Retina (tissue), 1 donor: ENCODE results near the gene NTM.

Experiments
- DNase-seq: peaks from one replicate; pipeline ENCODE4 v3.0.0-alpha.2; 2016

The NTM gene

DNA sequence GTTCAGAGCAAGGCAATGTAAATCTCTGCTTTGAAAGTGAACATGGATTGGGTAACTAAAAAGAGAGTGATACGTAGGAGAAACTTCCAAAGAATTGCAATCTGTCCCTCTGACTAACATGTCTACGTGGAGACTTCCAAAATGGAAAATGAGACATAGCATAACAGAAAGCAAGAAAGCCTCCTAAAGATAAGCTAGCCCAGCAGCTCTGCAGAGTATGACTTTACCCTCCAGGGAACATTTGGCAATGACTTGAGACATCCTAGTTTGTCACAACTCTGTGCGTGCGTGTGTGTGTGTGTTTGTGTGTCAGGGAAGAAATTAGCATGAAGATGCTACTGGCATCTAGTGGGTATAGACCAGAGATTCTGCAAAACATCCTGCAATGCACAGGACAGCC is 817.4 kb downstream of the NTM start:
- no peak for DNase-seq

- no peak for DNase-seq
Observed at GRCh38 chr11:132196928-132197327, 826.5 kb downstream of the NTM start.

DNA sequence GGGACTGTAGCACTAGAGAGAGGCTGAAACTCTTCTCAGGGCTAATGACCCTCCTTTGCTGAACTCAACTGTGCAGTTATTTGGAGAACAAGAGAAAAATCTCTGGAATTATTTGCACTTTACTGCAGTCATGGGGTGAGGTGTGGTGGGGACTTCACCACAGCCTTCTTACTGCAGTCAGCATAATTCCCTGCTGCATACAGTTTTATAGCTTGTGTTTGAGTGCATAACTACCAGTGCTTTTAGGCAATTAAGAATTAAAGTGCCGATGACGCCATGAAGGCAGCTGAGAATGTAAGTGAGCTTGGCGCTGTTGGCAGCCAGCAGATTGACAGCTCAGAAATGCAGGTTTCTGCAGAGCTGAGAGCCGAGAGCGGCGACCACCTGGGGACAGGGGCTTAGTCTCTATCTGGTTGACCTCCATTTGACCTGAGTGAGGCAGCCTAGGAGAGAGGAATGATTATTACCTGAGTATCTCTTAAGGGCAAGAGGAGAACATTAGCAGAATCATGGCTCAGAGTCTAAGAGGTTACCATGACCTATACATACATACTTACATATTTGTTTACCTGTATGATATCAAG is 830.0 kb downstream of the NTM start:
- DNase-seq, result no peak

GRCh38 chr11:132202621-132203020 is 832.2 kb downstream of the NTM start:
- no peak for DNase-seq

GRCh38 chr11:132205006-132205405 is 834.6 kb downstream of the NTM start:
- DNase-seq, result no peak

GRCh38 chr11:132205496-132205895 is 835.1 kb downstream of the NTM start:
- no peak for DNase-seq

DNA sequence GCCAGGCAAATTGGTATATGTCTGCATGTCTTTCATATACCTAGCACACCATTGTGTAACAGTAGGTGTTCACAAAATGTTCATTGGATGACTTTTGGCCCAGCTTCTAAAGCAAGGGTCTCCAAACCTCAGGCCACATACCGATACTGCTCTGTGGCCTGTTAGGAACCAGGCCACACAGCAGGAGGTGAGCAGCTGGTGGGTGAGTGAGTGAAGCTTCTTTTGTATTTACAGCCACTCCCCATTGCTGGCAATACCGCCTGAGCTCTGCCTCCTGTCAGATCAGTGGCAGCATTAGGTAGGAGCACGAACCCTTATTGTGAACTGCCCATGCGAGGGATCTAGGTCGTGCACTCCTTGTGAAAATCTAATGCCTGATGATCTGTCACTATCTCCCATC is 836.6 kb downstream of the NTM start:
- no peak for DNase-seq

DNA sequence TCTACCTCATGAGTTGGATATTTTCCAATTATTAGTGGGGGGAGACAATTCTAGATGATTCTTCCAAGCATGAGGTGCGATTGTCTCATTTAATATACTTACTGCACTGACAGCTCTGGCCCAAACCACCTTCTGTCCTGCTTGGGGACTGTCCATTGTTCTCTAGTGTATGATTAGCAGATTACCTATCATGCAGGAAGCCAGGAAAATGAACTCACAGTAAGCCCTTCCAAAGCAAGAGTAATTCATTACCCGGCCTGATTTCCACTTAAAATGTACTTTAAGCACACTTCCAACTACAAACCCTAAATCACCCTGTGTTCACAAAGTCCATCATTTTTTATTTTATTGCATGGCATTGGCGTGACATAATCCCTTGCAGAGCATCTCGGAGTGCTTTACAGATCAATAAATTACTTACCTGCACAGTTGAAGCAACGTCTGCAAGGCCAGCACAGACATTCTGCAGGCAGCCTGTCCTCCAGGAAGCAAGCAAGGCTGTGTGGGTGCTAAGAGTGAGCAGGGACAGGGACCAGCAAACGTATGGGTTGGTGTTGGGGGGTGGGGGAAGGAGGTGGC is 838.2 kb downstream of the NTM start:
- no peak for DNase-seq

GRCh38 chr11:132211479-132211878 is 841.1 kb downstream of the NTM start:
- DNase-seq, result no peak

GRCh38 chr11:132217856-132218255 is 847.4 kb downstream of the NTM start:
- DNase-seq, result peak; percentile 45

GRCh38 chr11:132220474-132220873 is 850.1 kb downstream of the NTM start:
- DNase-seq, result no peak

DNA sequence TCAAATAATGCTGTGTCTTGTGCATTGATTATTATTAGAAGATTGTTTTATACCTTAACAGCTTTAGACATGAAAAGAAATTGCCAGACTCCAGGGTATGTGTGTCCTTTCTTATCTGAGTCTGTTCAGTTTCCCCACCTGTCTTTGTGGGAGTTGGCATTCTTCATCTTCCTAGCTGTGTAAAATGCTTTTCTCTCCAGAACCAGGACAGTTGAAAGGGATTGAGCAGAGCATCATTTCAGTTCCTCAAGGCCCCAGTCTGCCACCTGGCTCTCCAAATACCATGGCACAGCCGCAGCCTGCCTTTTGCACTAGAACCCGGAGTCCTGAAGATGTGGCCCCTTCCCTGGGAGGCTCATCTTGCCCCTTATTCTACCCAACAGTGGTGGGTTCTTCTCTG is 851.9 kb downstream of the NTM start:
- no peak for DNase-seq

DNA sequence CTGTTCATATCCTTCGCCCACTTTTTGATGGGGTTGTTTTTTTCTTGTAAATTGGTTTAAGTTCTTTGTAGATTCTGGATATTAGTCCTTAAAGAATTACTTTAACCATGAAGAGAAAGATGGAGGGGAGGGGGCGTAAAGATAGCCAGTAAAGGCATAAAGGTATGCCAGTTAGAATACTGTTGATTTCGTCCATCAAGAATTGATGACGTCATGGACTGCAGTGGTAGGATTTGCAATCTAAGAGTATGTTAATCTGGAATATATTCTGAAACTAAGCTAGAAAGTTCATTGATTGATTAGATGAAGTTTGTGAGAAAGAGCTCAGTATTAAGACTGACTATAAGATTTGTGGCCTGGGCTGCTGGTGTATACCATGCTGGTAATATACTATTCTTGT is 856.1 kb downstream of the NTM start:
- DNase-seq, result no peak

- DNase-seq, result no peak
Observed at GRCh38 chr11:132228746-132229325, 858.4 kb downstream of the NTM start.

- no peak for DNase-seq
Observed at GRCh38 chr11:132231656-132232347, 861.4 kb downstream of the NTM start.

- DNase-seq, result no peak
Observed at GRCh38 chr11:132234878-132235277, 864.5 kb downstream of the NTM start.

GRCh38 chr11:132237781-132238180 is 867.4 kb downstream of the NTM start:
- no peak for DNase-seq

GRCh38 chr11:132238331-132238866 is 868.0 kb downstream of the NTM start:
- DNase-seq, result no peak

GRCh38 chr11:132240374-132240773 is 870.0 kb downstream of the NTM start:
- DNase-seq, result no peak

DNA sequence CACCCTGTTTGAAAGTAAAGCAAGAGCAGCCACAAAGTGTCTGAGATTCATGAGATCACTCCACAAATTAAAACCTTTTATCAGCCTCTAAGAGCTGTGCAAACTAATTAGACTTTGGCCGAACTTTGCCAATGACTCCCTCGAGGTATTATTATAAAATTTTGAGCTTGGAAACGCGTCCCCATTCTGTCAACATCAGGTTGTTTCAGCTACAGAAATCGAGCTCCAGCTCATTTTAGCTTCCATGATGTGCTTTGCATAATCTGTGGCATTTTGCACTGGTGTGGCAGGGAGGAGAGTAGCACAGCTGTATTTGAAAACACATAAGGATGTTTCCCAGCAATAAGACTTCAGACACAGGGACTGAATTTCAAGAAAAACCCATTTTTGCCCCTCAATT is 872.2 kb downstream of the NTM start:
- DNase-seq, result no peak

DNA sequence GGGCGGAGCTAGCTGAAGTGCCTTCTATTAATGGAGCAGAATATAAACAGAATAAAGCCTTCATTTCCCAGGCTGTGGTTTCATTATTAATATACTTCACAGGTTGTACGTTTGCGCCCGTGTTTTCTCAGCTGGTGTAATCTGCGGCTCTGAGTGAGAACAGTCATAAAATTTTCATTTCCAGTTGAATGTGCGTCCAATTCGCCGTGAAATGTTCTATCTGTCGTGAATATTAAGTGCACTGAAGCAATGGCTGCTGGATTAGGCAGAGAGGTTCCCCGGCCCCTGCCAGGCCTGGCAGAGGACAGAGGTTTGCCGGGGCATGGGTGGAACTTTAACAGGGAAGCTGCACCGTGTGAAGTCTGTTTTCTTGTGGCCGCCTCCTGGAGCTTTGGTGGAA is 874.4 kb downstream of the NTM start:
- DNase-seq, result peak; percentile 66

DNA sequence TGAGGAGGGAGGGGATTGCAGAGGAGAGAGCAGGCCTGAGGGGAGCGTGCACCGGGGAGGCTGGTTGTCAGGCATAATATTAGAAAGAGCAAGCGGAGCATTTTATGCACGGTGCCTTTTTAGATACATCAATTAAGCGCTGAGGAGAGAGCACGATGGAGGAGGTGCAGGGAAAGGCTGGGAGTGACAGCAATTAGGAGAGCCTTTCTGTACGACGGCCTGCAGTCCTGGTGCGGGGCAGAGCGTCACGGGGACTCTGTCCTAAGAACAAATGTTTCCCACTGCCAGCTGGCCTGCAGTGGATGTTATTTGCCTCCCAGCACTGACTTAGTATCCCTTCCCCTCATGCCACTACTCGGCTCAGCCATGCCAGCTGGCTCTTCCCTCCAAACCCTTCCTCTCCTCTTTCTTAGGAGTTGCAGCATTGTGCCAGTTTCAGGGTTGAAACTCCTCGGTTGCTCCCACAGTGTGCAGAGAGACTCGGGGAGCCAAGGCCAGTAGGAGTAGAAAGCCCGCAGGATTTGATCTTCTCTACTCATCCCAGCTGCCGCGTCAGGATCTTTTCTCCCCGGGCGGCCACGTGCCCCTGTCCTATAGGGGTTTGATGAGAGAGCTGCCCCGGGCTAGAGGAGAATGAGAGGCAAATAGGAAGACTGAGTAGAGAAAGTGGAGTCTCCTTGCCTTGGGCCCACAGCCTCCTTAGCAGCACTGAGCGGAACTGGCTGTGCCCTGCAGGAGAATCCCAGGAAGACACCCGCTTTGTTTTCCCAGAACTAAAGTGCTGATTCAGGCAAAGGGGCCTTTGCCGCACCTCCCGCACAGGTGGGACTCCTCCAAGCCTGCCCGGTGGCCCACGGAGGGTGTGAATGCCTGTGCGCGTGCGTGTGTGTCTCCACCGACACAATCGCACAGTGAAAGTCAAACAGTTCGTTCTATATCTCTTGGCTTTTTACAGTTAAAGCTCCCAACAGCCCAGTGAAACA is 875.3 kb downstream of the NTM start:
- DNase-seq, result peak; percentile 59

DNA sequence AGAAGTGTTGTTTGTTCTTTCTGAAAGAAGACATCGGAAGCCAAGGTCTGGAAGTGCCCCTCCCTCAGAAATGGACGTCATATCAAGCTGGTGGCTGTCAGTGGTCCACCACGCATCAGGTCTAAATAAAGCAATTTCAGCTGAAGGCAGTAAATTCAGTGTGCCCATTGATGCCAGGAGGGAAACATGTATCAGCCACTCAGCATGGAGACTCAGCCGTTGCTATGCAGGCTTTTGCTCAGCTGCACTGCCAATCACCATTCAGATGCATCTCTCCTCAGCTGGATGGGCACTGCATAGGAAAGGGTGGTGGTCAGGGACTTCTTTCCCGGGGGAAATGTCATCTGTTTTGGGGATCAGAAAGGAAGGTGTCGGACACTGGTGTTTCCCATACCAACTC is 878.2 kb downstream of the NTM start:
- DNase-seq, result no peak
